Astrocyte of the spinal cord (primary cell): ENCODE data around the gene ADCK2.
"Not testable (repeated sequence)": the region's sequence is repeated elsewhere in the genome, so short reads cannot be mapped to it uniquely, and the experiment has no call there.

ENCODE experiments used
- DNase-seq: peaks from one replicate; pipeline ENCODE4 v3.0.0; 2011; ENCODE audit warnings: low read depth, low spot score
- H3K4me3 ChIP-seq: 2 replicates; pipeline ENCODE4 v1.5.1; 2011; ENCODE audit warnings: low read depth, mild to moderate bottlenecking, low read length, moderate library complexity
- in situ Hi-C: cut with HindIII; loops from 2 replicates; pipeline ENCODE4 v1.10.0; 2017; ENCODE audit warnings: low sequenced_read_pairs
- TF ChIP-seq, protein P1 (sequence below): IDR thresholded peaks from 2 replicates; pipeline ENCODE4 v1.5.1; 2012; ENCODE audit warnings: low read depth, mild to moderate bottlenecking, low read length, inconsistent platforms

ADCK2 gene

DNA sequence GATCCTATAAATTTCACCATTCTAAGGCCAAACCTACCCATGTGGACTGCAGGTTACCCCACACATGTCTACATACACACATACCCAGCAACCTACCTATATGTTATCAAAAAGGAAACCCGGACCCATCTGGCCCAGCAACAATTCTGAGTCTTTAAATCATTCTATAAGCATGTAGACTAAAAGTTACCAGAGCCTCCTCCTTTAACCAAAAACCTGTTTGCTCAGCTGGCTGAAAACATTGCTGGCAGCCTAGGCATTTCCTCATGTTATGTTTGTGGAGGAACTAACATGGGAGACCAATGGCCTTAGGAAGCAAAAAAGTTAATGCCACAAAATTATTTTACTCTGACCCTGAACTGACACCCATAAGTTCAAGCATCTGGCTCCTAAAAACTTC lies 5.3 kb upstream of the ADCK2 start:
- in situ Hi-C loops, result no loop called here
- DNase-seq, result no peak
- no peak overlapping the region for H3K4me3 ChIP-seq
- TF ChIP-seq, protein P1, sequence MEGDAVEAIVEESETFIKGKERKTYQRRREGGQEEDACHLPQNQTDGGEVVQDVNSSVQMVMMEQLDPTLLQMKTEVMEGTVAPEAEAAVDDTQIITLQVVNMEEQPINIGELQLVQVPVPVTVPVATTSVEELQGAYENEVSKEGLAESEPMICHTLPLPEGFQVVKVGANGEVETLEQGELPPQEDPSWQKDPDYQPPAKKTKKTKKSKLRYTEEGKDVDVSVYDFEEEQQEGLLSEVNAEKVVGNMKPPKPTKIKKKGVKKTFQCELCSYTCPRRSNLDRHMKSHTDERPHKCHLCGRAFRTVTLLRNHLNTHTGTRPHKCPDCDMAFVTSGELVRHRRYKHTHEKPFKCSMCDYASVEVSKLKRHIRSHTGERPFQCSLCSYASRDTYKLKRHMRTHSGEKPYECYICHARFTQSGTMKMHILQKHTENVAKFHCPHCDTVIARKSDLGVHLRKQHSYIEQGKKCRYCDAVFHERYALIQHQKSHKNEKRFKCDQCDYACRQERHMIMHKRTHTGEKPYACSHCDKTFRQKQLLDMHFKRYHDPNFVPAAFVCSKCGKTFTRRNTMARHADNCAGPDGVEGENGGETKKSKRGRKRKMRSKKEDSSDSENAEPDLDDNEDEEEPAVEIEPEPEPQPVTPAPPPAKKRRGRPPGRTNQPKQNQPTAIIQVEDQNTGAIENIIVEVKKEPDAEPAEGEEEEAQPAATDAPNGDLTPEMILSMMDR, result no peak

DNA sequence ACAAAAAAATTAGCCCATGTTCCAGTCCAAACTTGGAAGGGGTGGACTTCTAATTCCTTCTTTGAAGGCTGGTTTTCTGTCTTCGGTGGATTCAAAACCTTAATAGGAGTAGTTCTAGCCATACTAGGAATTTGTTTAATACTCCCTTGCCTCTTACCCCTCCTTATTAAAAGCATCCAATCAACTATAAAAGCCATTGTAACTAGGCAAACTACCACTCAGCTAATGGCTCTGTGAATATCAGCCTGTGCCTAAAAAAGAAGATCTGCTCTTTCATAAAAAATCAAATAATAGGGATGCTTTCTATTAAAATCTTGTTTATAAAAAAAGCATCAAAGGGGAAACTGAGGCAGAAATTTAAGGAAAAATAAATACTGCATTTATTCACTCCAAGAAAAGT lies 4.1 kb upstream of the ADCK2 start:
- no peak overlapping the region for H3K4me3 ChIP-seq
- DNase-seq, result no peak
- TF ChIP-seq, protein P1, result no peak
- in situ Hi-C loops, result no loop called here

DNA sequence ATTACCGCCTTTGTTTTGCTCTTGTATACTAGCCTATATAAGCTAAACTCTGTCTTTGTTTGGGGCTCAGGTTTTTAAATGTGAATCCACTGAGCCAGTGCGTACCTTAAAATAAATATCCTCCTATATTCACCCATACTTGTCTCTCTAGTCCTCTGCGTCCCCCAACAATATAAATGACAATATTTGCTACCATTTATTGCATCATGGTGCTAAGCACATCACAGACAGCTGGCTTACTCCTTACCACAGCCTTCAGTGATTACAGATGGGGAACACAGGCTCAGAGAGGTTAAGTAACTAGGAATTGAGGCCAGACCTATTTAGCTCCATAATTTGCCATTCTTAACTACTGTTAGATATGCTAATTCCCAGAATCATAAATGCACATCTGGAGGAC lies 3.4 kb upstream of the ADCK2 start:
- no peak for DNase-seq
- in situ Hi-C loops, result no loop called here
- H3K4me3 ChIP-seq, result no peak overlapping the region
- TF ChIP-seq, protein P1, result no peak

DNA sequence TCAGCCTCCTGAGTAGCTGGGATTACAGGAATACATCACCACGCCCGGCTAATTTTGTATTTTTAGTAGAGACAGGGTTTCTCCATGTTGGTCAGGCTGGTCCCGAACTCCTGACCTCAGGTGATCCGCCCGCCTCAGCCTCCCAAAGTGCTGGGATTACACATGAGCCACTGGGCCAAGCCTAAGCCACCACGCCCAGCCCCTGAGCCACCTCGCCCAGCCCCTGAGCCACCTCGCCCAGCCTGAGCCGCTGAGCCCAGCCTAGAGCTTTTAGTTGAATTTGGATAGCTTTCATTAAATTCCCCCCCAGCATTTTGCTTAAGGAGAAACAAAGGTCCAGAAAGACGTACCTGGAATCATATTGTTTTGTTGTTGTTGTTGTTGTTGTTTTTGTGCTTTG lies 2.9 kb upstream of the ADCK2 start:
- DNase-seq, H3K4me3 ChIP-seq, in situ Hi-C loops: not testable (repeated sequence)

DNA sequence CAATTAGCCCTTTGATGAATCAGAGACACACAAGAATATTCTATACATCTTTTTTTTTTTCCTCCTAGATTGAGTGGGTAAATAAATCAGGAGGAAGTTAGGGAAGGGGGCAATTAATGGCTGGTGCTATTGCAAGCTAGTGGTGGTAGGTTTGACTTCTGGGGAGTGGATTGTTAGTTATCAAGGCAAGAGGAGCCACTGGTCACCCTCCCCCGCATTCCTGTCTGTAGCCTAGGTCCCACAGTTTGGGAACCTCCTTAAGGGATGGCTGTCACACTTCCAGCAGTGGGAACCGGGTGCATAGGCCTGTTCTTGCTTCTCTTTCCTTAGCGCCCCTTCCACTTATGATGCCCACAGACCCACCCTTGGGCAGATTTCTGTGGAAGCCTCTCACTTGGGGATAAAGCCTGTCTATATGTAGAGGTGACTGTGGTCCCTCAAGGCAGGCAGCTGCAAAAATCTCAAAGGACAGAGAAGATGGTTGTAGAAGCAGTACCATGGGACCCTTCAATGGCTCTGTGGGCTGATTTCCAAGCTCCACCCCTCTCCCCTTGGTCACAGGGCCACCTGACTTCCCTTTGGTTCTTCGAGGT lies 2.3 kb upstream of the ADCK2 start:
- TF ChIP-seq, protein P1, result no peak
- H3K4me3 ChIP-seq, result no peak overlapping the region
- in situ Hi-C loops, result no loop called here
- no peak for DNase-seq

DNA sequence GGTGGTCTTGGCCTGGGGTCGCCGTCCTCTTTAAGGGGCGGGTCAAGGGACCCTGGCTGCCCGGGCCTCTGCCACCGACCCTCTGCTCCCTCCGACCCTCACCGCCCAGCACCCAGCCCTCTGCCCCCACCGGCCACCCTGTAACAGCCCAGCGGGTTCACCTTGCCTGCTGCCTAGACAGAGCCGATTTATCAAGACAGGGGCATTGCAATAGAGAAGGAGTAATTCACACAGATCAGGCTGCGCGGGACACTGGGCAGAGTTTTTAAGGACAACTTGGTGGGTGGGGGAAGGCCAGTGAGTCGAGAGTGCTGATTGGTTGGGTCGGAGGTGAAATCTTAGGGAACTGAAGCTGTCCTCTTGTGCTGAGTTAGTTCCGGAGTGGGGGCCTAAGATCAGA lies 779 bp upstream of the ADCK2 start:
- no peak overlapping the region for H3K4me3 ChIP-seq
- DNase-seq, result no peak
- in situ Hi-C loops, result no loop called here
- TF ChIP-seq, protein P1, result no peak

DNA sequence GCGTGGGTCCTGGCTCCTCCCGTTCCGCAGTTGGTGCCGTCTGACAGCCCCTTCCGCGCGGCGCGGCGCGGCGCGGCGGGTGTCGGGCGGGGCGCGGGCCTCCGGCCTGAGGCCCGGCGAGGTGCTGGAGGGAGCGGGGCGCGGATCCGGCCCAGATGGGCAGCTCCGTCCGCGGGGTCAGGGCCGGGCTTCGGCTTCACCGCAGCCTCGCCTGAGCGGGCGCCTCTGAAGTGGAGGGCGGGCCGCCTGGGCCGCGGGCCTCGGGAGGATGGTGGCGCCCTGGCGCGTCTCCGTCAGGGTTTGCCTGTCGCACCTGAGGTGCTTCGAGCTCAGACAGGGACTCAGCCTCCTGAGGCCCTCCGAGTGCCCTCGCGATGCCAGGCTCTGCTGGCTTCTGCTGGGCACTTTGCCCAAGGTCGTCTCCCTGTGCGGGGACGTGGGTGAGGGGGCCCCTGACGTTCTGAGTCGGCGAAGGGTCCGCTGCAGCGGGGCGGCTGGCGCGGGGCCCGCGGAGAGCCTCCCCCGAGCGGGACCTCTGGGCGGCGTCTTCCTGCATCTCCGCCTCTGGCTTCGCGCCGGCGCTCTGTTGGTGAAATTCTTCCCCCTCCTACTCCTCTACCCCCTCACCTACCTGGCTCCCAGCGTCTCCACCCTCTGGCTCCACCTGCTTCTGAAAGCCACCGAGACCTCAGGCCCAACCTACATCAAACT lies 473 bp downstream of the ADCK2 start:
- in situ Hi-C loops, result no loop called here
- no peak for DNase-seq
- TF ChIP-seq, protein P1, result no peak
- peak overlapping the region; percentile 59 for H3K4me3 ChIP-seq
